NT2/D1 (cell line): ENCODE data around the gene CAPN12.

ENCODE experiments used
- DNase-seq: peaks from one replicate; pipeline ENCODE4 v3.0.0-alpha.2; 2011; ENCODE audit warnings: low read depth, low spot score
- H3K27me3 ChIP-seq: 2 replicates; pipeline ENCODE4 v1.6.0; 2011; ENCODE audit warnings: mild to moderate bottlenecking; ENCODE audit not compliant: insufficient read length, insufficient read depth
- H3K36me3 ChIP-seq: 2 replicates; pipeline ENCODE4 v1.6.1; 2011; ENCODE audit warnings: mild to moderate bottlenecking, low read length, mixed read lengths; ENCODE audit not compliant: insufficient read depth, insufficient read length
- H3K4me1 ChIP-seq: 2 replicates; pipeline ENCODE4 v1.5.1; 2011; ENCODE audit not compliant: insufficient read depth, insufficient read length
- H3K4me3 ChIP-seq: 2 replicates; pipeline ENCODE4 v1.5.1; 2011; ENCODE audit warnings: low read depth; ENCODE audit not compliant: insufficient read length
- H3K9ac ChIP-seq: 2 replicates; pipeline ENCODE4 v1.6.0; 2011; ENCODE audit warnings: low read depth; ENCODE audit not compliant: insufficient read length
- H3K9me3 ChIP-seq: 2 replicates; pipeline ENCODE4 v1.5.1; 2011; ENCODE audit warnings: mild to moderate bottlenecking, low read length; ENCODE audit not compliant: insufficient read depth
- SUZ12 ChIP-seq: IDR thresholded peaks from 2 replicates; pipeline ENCODE4 v1.6.1; 2011; ENCODE audit not compliant: insufficient read length, insufficient read depth; ENCODE audit errors: extremely low read depth
- YY1 ChIP-seq: IDR thresholded peaks from 2 replicates; pipeline ENCODE4 v1.6.1; 2011; ENCODE audit not compliant: insufficient read length, insufficient read depth
- ZNF274 ChIP-seq: IDR thresholded peaks from 2 replicates; pipeline ENCODE4 v1.6.1; 2011; ENCODE audit warnings: mild to moderate bottlenecking, low read depth, low read length

CAPN12 gene

DNA sequence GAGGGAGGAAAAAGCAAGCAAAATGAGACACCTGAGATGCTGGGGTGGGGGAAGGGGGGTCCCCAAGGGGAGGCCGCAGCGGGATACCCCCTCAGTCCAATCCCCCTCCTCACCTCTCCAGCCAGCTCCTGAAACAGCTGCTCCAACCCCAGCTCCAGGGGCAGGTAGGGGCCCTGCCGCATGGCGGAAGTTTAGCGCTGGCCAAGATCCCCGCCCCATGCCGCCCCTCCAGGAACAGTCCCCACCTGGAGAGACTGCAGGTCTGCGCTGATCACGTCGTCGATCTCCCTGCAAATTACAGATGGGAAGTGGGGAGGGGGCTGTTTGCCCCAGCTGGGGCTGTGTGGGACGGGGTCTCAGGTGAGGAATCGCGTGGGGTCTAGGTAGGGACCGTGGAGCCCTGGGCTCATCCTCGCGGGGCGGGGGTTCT is 9.0 kb downstream of the CAPN12 start:
- H3K27me3 ChIP-seq = peaks cover 3% of the 10 kb centered on the region
- no peak for DNase-seq
- TF ChIP-seq SUZ12 = no peak
- TF ChIP-seq YY1 = no peak
- TF ChIP-seq ZNF274 = no peak
- H3K9ac ChIP-seq = peak overlapping the region; percentile 64
- H3K9me3 ChIP-seq = no peaks in the 10 kb centered on the region
- peaks cover 24% of the 10 kb centered on the region for H3K36me3 ChIP-seq
- peaks cover 10% of the 10 kb centered on the region for H3K4me1 ChIP-seq
- peak overlapping the region; percentile 47 for H3K4me3 ChIP-seq

DNA sequence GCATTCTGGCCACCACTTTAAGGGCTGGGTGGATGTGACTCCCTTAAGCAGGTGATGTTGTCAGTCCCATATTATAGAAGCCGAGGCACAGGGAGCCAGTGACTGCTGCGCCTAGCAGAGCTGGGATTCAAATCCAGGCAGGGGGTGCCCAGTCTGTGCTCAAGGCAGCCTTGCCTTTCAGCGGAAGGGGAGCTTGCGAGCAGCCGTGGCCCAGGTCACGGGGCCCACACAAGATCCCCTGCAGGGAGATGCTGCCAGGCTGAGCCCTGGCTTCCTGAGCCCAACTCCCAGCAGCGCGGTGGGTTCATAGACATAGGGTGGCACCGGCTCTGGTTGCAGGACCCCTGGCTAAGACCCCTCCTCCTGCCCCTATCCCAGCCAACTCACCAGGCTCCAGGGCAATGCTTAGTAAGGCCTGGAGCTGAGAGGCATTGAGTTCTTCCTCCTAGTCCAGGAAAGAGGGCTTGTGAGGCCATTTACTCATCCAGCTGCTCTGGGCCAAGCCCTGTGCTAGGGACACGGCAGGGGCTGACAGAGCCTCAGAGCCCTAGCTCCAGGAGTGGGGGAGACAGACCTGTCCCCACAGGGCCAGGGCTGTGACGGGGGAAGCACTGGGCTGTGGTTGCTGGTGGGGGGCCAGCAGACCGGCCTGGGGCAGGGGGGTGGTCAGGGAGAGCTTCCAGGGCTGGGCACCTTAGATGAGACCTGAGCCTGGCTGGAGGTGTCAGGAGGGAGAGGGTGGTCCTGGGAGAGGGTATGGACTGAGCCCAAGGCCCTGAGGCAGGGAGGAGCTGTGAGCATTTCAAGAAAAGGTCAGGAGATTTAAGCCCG is 9.6 kb downstream of the CAPN12 start:
- Histone ChIP-seq H3K4me3 (peak overlapping the region; percentile 47), H3K4me1 (peaks cover 10% of the 10 kb centered on the region), H3K9ac (peak overlapping the region; percentile 64), H3K36me3 (peaks cover 30% of the 10 kb centered on the region), H3K27me3 (peaks cover 3% of the 10 kb centered on the region), H3K9me3 (no peaks in the 10 kb centered on the region)
- no peak for TF ChIP-seq YY1
- TF ChIP-seq SUZ12 = no peak
- no peak for TF ChIP-seq ZNF274
- DNase-seq = no peak

- Histone ChIP-seq H3K36me3 (peaks cover 33% of the 10 kb centered on the region), H3K9me3 (no peaks in the 10 kb centered on the region), H3K4me3 (no peak overlapping the region), H3K4me1 (peaks cover 11% of the 10 kb centered on the region), H3K9ac (no peak overlapping the region), H3K27me3 (peaks cover 3% of the 10 kb centered on the region)
- TF ChIP-seq ZNF274 (no peak), YY1 (no peak), SUZ12 (no peak)
- no peak for DNase-seq
Observed at GRCh38 chr19:38734176-38734425, 10.2 kb downstream of the CAPN12 start.

DNA sequence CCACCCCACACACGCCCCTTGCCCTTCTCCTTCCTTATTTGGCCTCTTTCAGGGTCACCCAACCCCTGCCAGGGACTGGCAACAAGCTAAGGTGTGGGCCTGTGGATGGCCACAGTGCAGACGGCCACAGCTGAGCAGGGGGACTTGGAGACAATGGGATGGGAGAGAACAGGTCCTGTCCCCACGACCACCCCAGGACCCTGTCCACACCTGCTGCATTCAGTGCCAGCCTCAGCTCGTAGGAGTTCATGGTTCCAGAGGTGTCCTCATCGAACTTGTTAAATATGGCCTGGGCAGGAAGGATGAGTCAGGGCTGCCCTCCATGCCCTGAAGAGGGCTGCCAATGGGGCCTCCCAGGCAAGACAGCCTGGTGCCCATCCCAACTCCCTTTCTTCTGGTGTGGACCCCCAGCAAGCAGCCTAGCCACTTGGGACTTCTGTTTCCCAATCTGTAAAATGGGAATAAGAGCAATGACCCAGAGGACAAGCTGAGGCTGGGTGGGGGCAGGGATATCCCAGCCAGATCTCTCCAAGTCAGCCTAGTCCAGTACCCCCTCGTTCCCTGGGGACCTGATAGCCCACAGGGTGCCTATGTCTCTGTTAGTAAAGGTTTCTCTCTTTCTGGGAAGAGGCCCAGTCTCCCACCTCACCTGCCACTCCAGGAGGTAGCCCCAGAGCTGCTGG is 10.6 kb downstream of the CAPN12 start:
- no peak overlapping the region for H3K9ac ChIP-seq
- no peak overlapping the region for H3K4me3 ChIP-seq
- H3K4me1 ChIP-seq = peaks cover 12% of the 10 kb centered on the region
- H3K27me3 ChIP-seq = peaks cover 3% of the 10 kb centered on the region
- DNase-seq = no peak
- peaks cover 38% of the 10 kb centered on the region for H3K36me3 ChIP-seq
- no peaks in the 10 kb centered on the region for H3K9me3 ChIP-seq
- TF ChIP-seq SUZ12 (no peak), ZNF274 (no peak), YY1 (no peak)

DNA sequence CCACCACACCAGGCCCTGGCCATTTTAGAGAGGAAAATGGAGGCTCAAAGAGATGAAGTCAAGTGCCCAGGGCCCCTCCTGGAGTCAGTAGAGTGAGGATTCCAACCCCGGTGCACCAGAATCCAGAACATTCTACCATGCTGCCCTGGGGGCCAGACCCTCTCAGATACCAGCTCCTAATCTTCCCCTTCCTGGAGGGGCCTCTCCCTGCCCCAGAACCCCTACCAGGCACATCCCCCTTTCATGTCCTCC is 11.1 kb downstream of the CAPN12 start:
- Histone ChIP-seq H3K9me3 (no peaks in the 10 kb centered on the region), H3K4me1 (peaks cover 12% of the 10 kb centered on the region), H3K36me3 (peaks cover 41% of the 10 kb centered on the region), H3K4me3 (no peak overlapping the region), H3K9ac (no peak overlapping the region), H3K27me3 (peaks cover 3% of the 10 kb centered on the region)
- TF ChIP-seq SUZ12 (no peak), ZNF274 (no peak), YY1 (no peak)
- no peak for DNase-seq

- TF ChIP-seq ZNF274 (no peak), SUZ12 (no peak), YY1 (no peak)
- H3K27me3 ChIP-seq = no peaks in the 10 kb centered on the region
- no peak overlapping the region for H3K4me3 ChIP-seq
- H3K9ac ChIP-seq = no peak overlapping the region
- peaks cover 55% of the 10 kb centered on the region for H3K36me3 ChIP-seq
- H3K9me3 ChIP-seq = no peaks in the 10 kb centered on the region
- DNase-seq = no peak
- peaks cover 14% of the 10 kb centered on the region for H3K4me1 ChIP-seq
Observed at GRCh38 chr19:38731654-38732301, 12.5 kb downstream of the CAPN12 start.
